Measurements from ENCODE around the gene XCR1. TPM values are rescaled to one million over a fixed set of nuclear protein-coding genes. Genes with fewer than 3 reads are reported as not detected.
"Not testable (repeated sequence)": the region's sequence is repeated elsewhere in the genome, so short reads cannot be mapped to it uniquely, and the experiment has no call there.

XCR1 gene
- total RNA-seq, 1 donor = not detected

GRCh38 chr3:46038916-46039315, 11.6 kb upstream of the XCR1 start:
- no peak for TF ChIP-seq CTCF (IDR thresholded peaks at IDR 0.05; ENCODE audit: insufficient read depth, low read depth, low read length)
- DNase-seq (ENCODE audit: low read depth) = peak; percentile 56

GRCh38 chr3:46038071-46038470, 10.8 kb upstream of the XCR1 start:
- DNase-seq (ENCODE audit: low read depth); H3K4me3 ChIP-seq (ENCODE audit: low read depth, low read length): not testable (repeated sequence)

More at GRCh38 chr3:46038916-46039315, 11.6 kb upstream of the XCR1 start:
- H3K4me3 ChIP-seq (ENCODE audit: low read depth, low read length) = no peak overlapping the region

- H3K4me3 ChIP-seq (ENCODE audit: low read depth, low read length) = no peak overlapping the region
- no peak for TF ChIP-seq CTCF (IDR thresholded peaks at IDR 0.05; ENCODE audit: insufficient read depth, low read depth, low read length)
- DNase-seq (ENCODE audit: low read depth) = no peak
These were observed 8.9 kb upstream of the XCR1 start for GRCh38 chr3:46036191-46036590.

GRCh38 chr3:46031747-46032146, 4.5 kb upstream of the XCR1 start:
- DNase-seq (ENCODE audit: low read depth) = no peak

GRCh38 chr3:46031269-46031668, 4.0 kb upstream of the XCR1 start:
- no peak for TF ChIP-seq CTCF (IDR thresholded peaks at IDR 0.05; ENCODE audit: insufficient read depth, low read depth, low read length)
- H3K4me3 ChIP-seq (ENCODE audit: low read depth, low read length) = no peak overlapping the region
- DNase-seq (ENCODE audit: low read depth) = no peak

More at GRCh38 chr3:46031747-46032146, 4.5 kb upstream of the XCR1 start:
- no peak overlapping the region for H3K4me3 ChIP-seq (ENCODE audit: low read depth, low read length)
- no peak for TF ChIP-seq CTCF (IDR thresholded peaks at IDR 0.05; ENCODE audit: insufficient read depth, low read depth, low read length)

- no peak for TF ChIP-seq CTCF (IDR thresholded peaks at IDR 0.05; ENCODE audit: insufficient read depth, low read depth, low read length)
- DNase-seq (ENCODE audit: low read depth) = no peak
- no peak overlapping the region for H3K4me3 ChIP-seq (ENCODE audit: low read depth, low read length)
These were observed 3.3 kb upstream of the XCR1 start for GRCh38 chr3:46030626-46031025.

- TF ChIP-seq CTCF (IDR thresholded peaks at IDR 0.05; ENCODE audit: insufficient read depth, low read depth, low read length) = no peak
- DNase-seq (ENCODE audit: low read depth) = no peak
- H3K4me3 ChIP-seq (ENCODE audit: low read depth, low read length) = no peak overlapping the region
These were observed 2.8 kb upstream of the XCR1 start for GRCh38 chr3:46029953-46030543.
